GM21786 (cell line): ENCODE results near the gene TDRD5.
"Not testable (repeated sequence)": the region's sequence is repeated elsewhere in the genome, so short reads cannot be mapped to it uniquely, and the experiment has no call there.

ENCODE experiments used
- ATAC-seq: cut with Tn5 transposase; IDR thresholded peaks from one replicate; pipeline ENCODE4 v1.9.1; 2021; ENCODE audit not compliant: unreplicated experiment

Gene TDRD5

GRCh38 chr1:179599623-179600249 lies 8.1 kb downstream of the TDRD5 start:
- no peak for ATAC-seq

- no peak for ATAC-seq
Observed at GRCh38 chr1:179601093-179601492, 9.5 kb downstream of the TDRD5 start.

- ATAC-seq, result no peak
Observed at GRCh38 chr1:179612361-179612760, 20.7 kb downstream of the TDRD5 start.

GRCh38 chr1:179630719-179631118 lies 39.1 kb downstream of the TDRD5 start:
- no peak for ATAC-seq

GRCh38 chr1:179632868-179633267 lies 41.2 kb downstream of the TDRD5 start:
- ATAC-seq, result peak; percentile 70

- ATAC-seq, result no peak
Observed at GRCh38 chr1:179637211-179637860, 45.7 kb downstream of the TDRD5 start.

GRCh38 chr1:179661018-179661417 lies 69.4 kb downstream of the TDRD5 start:
- no peak for ATAC-seq

- ATAC-seq, result no peak
Observed at GRCh38 chr1:179663810-179664209, 72.2 kb downstream of the TDRD5 start.

- ATAC-seq, result no peak
Observed at GRCh38 chr1:179677882-179678281, 86.2 kb downstream of the TDRD5 start.

GRCh38 chr1:179694530-179694929 lies 102.9 kb downstream of the TDRD5 start:
- ATAC-seq, result not testable (repeated sequence)

- ATAC-seq, result no peak
Observed at GRCh38 chr1:179702946-179703539, 111.4 kb downstream of the TDRD5 start.

- ATAC-seq, result no peak
Observed at GRCh38 chr1:179706339-179706941, 114.8 kb downstream of the TDRD5 start.

GRCh38 chr1:179707406-179707805 lies 115.8 kb downstream of the TDRD5 start:
- ATAC-seq, result no peak

- ATAC-seq, result no peak
Observed at GRCh38 chr1:179708434-179709195, 117.0 kb downstream of the TDRD5 start.

- peak; percentile 76 for ATAC-seq
Observed at GRCh38 chr1:179709841-179710329, 118.3 kb downstream of the TDRD5 start.

- ATAC-seq, result no peak
Observed at GRCh38 chr1:179714159-179714558, 122.5 kb downstream of the TDRD5 start.

GRCh38 chr1:179714623-179715022 lies 123.0 kb downstream of the TDRD5 start:
- no peak for ATAC-seq

- no peak for ATAC-seq
Observed at GRCh38 chr1:179719272-179719671, 127.6 kb downstream of the TDRD5 start.

- no peak for ATAC-seq
Observed at GRCh38 chr1:179728271-179728670, 136.6 kb downstream of the TDRD5 start.

- no peak for ATAC-seq
Observed at GRCh38 chr1:179729881-179730280, 138.2 kb downstream of the TDRD5 start.

- ATAC-seq, result no peak
Observed at GRCh38 chr1:179731643-179732042, 140.0 kb downstream of the TDRD5 start.
